Natural killer cell (primary cell): ENCODE results near the gene USP38. TPM values are rescaled to one million over a fixed set of nuclear protein-coding genes. Genes with fewer than 3 reads are reported as not detected.
A peak's percentile ranks its signal among the peaks of the same experiment; 100 is the strongest.

Source experiments
- ATAC-seq, 3 donors: fragments of 150-1000 bp in 2 of 3; fragments of 200-7000 bp in 1 of 3; cut with Tn5 transposase; 1 replicate in 1 of 3; 2 replicates in 2 of 3; pipeline ENCODE4 v1.10.0; 2021; ENCODE audit warnings: mild to moderate bottlenecking in 2 of 3, moderate library complexity in 2 of 3
- DNase-seq, 2 donors: peaks; one replicate each; pipeline versions ENCODE4 v3.0.0 to v3.0.0-alpha.2; 2013 to 2021; ENCODE audit warnings: mixed read lengths in 1 of 2
- H3K27ac ChIP-seq: one replicate; pipeline ENCODE4 v1.5.1; 2013; ENCODE audit warnings: mild to moderate bottlenecking, low read length
- H3K27me3 ChIP-seq: one replicate; pipeline ENCODE4 v1.6.1; 2013; ENCODE audit warnings: low read length; ENCODE audit not compliant: control insufficient read depth, insufficient read depth
- H3K36me3 ChIP-seq: one replicate; pipeline ENCODE4 v1.6.1; 2013; ENCODE audit warnings: low read length; ENCODE audit not compliant: control insufficient read depth, insufficient read depth
- H3K4me1 ChIP-seq: one replicate; pipeline ENCODE4 v1.6.1; 2013; ENCODE audit warnings: low read length; ENCODE audit not compliant: control insufficient read depth, insufficient read depth
- H3K4me3 ChIP-seq: one replicate; pipeline ENCODE4 v1.5.1; 2013; ENCODE audit warnings: low read length
- H3K9me3 ChIP-seq: one replicate; pipeline ENCODE4 v1.6.1; 2013; ENCODE audit warnings: low read length; ENCODE audit not compliant: control insufficient read depth, insufficient read depth
- H3K27ac Mint-ChIP-seq, 2 donors: one replicate each; pipeline ENCODE4 v1.8.0; 2022; ENCODE audit warnings: mild to moderate bottlenecking in 2 of 2, mixed read lengths in 2 of 2, moderate library complexity in 1 of 2
- H3K27me3 Mint-ChIP-seq, 2 donors: one replicate each; pipeline ENCODE4 v1.8.0; 2022; ENCODE audit warnings: low read depth in 2 of 2, mixed read lengths in 2 of 2
- H3K36me3 Mint-ChIP-seq: one replicate; pipeline ENCODE4 v1.8.0; 2022; ENCODE audit warnings: mixed read lengths
- H3K4me1 Mint-ChIP-seq, 2 donors: one replicate each; pipeline ENCODE4 v1.8.0; 2022; ENCODE audit warnings: mixed read lengths in 2 of 2
- H3K4me3 Mint-ChIP-seq: one replicate; pipeline ENCODE4 v1.8.0; 2022; ENCODE audit warnings: mild to moderate bottlenecking, moderate library complexity, mixed read lengths
- H3K9me3 Mint-ChIP-seq, 2 donors: one replicate each; pipeline ENCODE4 v1.8.0; 2022; ENCODE audit warnings: mixed read lengths in 2 of 2
- CTCF ChIP-seq: fragments of 200-600 bp; IDR thresholded peaks from one replicate; pipeline ENCODE4 v1.8.0; 2022; ENCODE audit warnings: antibody characterized with exemption
- WGBS: methylation state at CpG from one replicate; pipeline ENCODE4 v1.1.7; 2013; ENCODE audit warnings: missing lambda C conversion rate; ENCODE audit not compliant: insufficient coverage; 5-methylcytosine and 5-hydroxymethylcytosine counted together
- intact Hi-C: fragments of 100-400 bp; cut with micrococcal nuclease; formaldehyde crosslinking; loops from one replicate; pipeline ENCODE4 v1.14.2; 2022
- total RNA-seq, 4 donors: library from RNA; stranded (reverse); fragments of 120-200 nt in 1 of 4; gene quantifications; one replicate each; pipeline versions ENCODE4 v1.2.3 to v1.2.4, GENCODE V29; 2013 to 2022

The USP38 gene
- total RNA-seq, 3 donors from 2014 or later (not counting 1 experiment from before 2014, with no cell fraction given), result 35.6 to 39.5 (median 36.7) TPM

DNA sequence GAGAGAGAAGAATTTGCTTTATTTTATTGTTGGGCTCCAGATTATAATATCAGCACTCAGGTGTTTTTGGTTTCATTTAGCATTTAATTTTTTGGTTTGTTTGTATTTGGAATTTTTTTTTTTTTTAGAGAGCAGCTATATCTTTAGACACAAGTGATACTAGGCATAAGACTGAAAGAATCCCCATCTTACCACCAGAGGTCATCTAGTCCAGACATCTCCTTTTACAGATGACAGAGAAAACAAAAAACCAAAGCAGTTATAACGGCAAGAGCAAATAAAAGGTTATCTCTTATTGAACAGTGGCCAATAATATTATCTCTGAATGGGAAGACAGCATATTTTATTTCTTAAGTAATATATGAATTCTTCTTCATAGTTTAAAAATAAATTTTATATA, 22.8 kb downstream of the USP38 start:
- no peaks in the 10 kb centered on the region for H3K27me3 ChIP-seq
- Mint-ChIP-seq H3K27ac (peak overlapping the region in 1 of 2 donors; percentile 61), H3K4me1 (peaks cover 6 to 8% of the 10 kb centered on the region in 2 donors), H3K9me3 (no peaks in the 10 kb centered on the region), H3K36me3 (peaks cover 8% of the 10 kb centered on the region), H3K27me3 (no peaks in the 10 kb centered on the region), H3K4me3 (no peak overlapping the region)
- DNase-seq (no peak), ATAC-seq (no peak)
- no peak for TF ChIP-seq CTCF
- no peak overlapping the region for H3K4me3 ChIP-seq
- WGBS, result no CpG with 5 or more reads among the region's 1 CpG
- H3K27ac ChIP-seq, result no peak overlapping the region
- peaks cover 67% of the 10 kb centered on the region for H3K36me3 ChIP-seq
- intact Hi-C loops, result no loop called here
- no peaks in the 10 kb centered on the region for H3K4me1 ChIP-seq
- H3K9me3 ChIP-seq, result no peaks in the 10 kb centered on the region

- Mint-ChIP-seq H3K36me3 (no peaks in the 10 kb centered on the region), H3K27me3 (no peaks in the 10 kb centered on the region), H3K9me3 (no peaks in the 10 kb centered on the region), H3K27ac (peak overlapping the region in 1 of 2 donors; percentile 33), H3K4me1 (peaks cover 2 to 11% of the 10 kb centered on the region in 2 donors), H3K4me3 (no peak overlapping the region)
- Histone ChIP-seq H3K27me3 (no peaks in the 10 kb centered on the region), H3K9me3 (no peaks in the 10 kb centered on the region), H3K36me3 (peaks cover 56% of the 10 kb centered on the region), H3K4me3 (no peak overlapping the region), H3K27ac (no peak overlapping the region), H3K4me1 (no peaks in the 10 kb centered on the region)
- DNase-seq, result no peak
- TF ChIP-seq CTCF, result no peak
- 100% methylated on average over 1 of the region's 2 CpGs for WGBS
- ATAC-seq, result no peak
- intact Hi-C loops, result no loop called here
Observed at GRCh38 chr4:143212566-143212965, 27.8 kb downstream of the USP38 start.

DNA sequence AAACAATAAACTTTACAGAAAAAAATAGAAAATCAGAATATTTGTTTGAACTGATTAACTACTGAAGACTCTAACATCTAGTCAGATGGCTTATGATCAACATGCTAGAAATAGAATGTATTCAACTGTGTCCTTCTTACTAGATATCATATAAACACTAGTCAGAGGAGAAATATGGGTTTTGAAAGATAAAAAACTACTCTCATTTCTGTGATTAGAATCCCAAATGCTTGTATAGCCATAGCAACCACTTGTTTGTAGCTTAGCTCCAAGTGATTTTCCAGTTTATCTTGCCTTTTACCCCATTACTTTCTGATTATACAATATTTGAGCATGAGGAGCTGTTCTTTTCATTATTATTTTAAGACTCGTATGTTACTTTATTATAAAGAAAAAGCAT, 31.2 kb downstream of the USP38 start:
- Mint-ChIP-seq H3K9me3 (no peaks in the 10 kb centered on the region), H3K36me3 (no peaks in the 10 kb centered on the region), H3K27ac (no peak overlapping the region), H3K4me1 (peaks cover 0 to 17% of the 10 kb centered on the region in 2 donors), H3K4me3 (no peak overlapping the region), H3K27me3 (no peaks in the 10 kb centered on the region)
- intact Hi-C loops, result no loop called here
- Histone ChIP-seq H3K36me3 (peaks cover 54% of the 10 kb centered on the region), H3K4me1 (no peaks in the 10 kb centered on the region), H3K27ac (no peak overlapping the region), H3K27me3 (no peaks in the 10 kb centered on the region), H3K9me3 (no peaks in the 10 kb centered on the region), H3K4me3 (no peak overlapping the region)
- ATAC-seq (no peak), DNase-seq (no peak)
- no CpG with 5 or more reads among the region's 1 CpG for WGBS
- TF ChIP-seq CTCF, result no peak

DNA sequence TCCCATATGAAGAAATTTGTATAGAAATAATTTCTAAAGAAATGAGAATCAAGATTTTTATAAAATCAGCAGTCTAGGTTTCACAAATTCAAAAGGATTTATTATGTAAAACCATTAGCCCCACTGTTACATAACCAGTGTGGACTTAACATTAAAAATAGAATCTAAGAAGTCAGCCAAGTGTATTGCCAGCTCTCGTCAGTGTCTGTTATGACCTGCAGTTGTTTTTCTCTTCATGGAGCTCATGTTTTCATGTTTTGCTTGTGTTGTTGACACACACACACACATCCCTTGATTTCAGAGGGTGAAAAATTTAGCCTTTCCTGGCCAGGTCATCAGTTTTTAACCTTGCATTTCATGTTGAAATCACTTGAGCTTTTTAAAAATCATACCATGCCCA, 39.5 kb downstream of the USP38 start:
- Histone ChIP-seq H3K27me3 (no peaks in the 10 kb centered on the region), H3K9me3 (no peaks in the 10 kb centered on the region), H3K4me1 (no peaks in the 10 kb centered on the region), H3K4me3 (no peak overlapping the region), H3K36me3 (peaks cover 34% of the 10 kb centered on the region), H3K27ac (no peak overlapping the region)
- no peak for DNase-seq
- Mint-ChIP-seq H3K36me3 (no peaks in the 10 kb centered on the region), H3K4me3 (no peak overlapping the region), H3K4me1 (peaks cover 0 to 5% of the 10 kb centered on the region in 2 donors), H3K27ac (no peak overlapping the region), H3K27me3 (no peaks in the 10 kb centered on the region), H3K9me3 (no peaks in the 10 kb centered on the region)
- intact Hi-C loops, result no loop called here
- no peak for TF ChIP-seq CTCF
- no peak for ATAC-seq
- 81% methylated on average over 1 of the region's 1 CpG for WGBS
